H9 (cell line): ENCODE measurements around the gene APOH. TPM values are rescaled to one million over a fixed set of nuclear protein-coding genes. Genes with fewer than 3 reads are reported as not detected.
A peak's percentile ranks its signal among the peaks of the same experiment; 100 is the strongest.

Experiments used
- DNase-seq: peaks from one replicate; pipeline ENCODE4 v3.0.0-alpha.2; 2017
- H2AFZ ChIP-seq: one replicate; pipeline ENCODE4 v1.6.1; 2013; ENCODE audit warnings: mild to moderate bottlenecking, low read length, control low read depth, moderate library complexity
- H2AK5ac ChIP-seq: 2 replicates; pipeline ENCODE4 v1.6.1; 2013; ENCODE audit warnings: low read length, control low read depth, mixed read lengths; ENCODE audit not compliant: insufficient read length
- H2BK120ac ChIP-seq: one replicate; pipeline ENCODE4 v1.6.1; 2013; ENCODE audit warnings: low read depth, mild to moderate bottlenecking, low read length, control low read depth, inconsistent platforms; ENCODE audit not compliant: poor library complexity, severe bottlenecking
- H2BK12ac ChIP-seq: 2 replicates; pipeline ENCODE4 v1.6.1; 2013; ENCODE audit warnings: low read length, control low read depth, mixed read lengths, low read depth; ENCODE audit not compliant: insufficient read length
- H2BK15ac ChIP-seq: 2 replicates; pipeline ENCODE4 v1.6.1; 2013; ENCODE audit warnings: low read depth, low read length, control low read depth
- H2BK20ac ChIP-seq: one replicate; pipeline ENCODE4 v1.6.1; 2013; ENCODE audit warnings: low read depth, mild to moderate bottlenecking, low read length, control low read depth, inconsistent platforms; ENCODE audit not compliant: poor library complexity, severe bottlenecking
- H2BK5ac ChIP-seq: 2 replicates; pipeline ENCODE4 v1.6.1; 2013; ENCODE audit warnings: low read length, control low read depth, mixed read lengths; ENCODE audit not compliant: insufficient read length
- H3K14ac ChIP-seq: 2 replicates; pipeline ENCODE4 v1.6.1; 2013; ENCODE audit warnings: low read length, control low read depth; ENCODE audit not compliant: insufficient read depth
- H3K18ac ChIP-seq: 2 replicates; pipeline ENCODE4 v1.6.1; 2013; ENCODE audit warnings: low read depth, mild to moderate bottlenecking, mixed read lengths, low read length, control low read depth; ENCODE audit not compliant: insufficient read length
- H3K23ac ChIP-seq: 2 replicates; pipeline ENCODE4 v1.6.1; 2013; ENCODE audit warnings: low read length, control low read depth, mixed read lengths, low read depth; ENCODE audit not compliant: insufficient read length
- H3K23me2 ChIP-seq: 2 replicates; pipeline ENCODE4 v1.6.1; 2013; ENCODE audit warnings: low read depth, mild to moderate bottlenecking, mixed read lengths, low read length, control low read depth; ENCODE audit not compliant: insufficient read length, poor library complexity, severe bottlenecking
- H3K27ac ChIP-seq: 2 replicates; pipeline ENCODE4 v1.5.1; 2013; ENCODE audit warnings: low read length, control low read depth, mixed read lengths, low read depth; ENCODE audit not compliant: insufficient read length
- H3K27me3 ChIP-seq: 2 replicates; pipeline ENCODE4 v1.6.1; 2013; ENCODE audit warnings: low read length, control low read depth, inconsistent platforms; ENCODE audit not compliant: insufficient read depth
- H3K4ac ChIP-seq: 2 replicates; pipeline ENCODE4 v1.6.1; 2013; ENCODE audit warnings: low read depth, mild to moderate bottlenecking, control low read depth, inconsistent platforms, low read length, moderate library complexity
- H3K4me1 ChIP-seq: 2 replicates; pipeline ENCODE4 v1.6.1; 2013; ENCODE audit warnings: low read length, control low read depth, inconsistent platforms; ENCODE audit not compliant: insufficient read depth
- H3K4me2 ChIP-seq: 2 replicates; pipeline ENCODE4 v1.6.1; 2013; ENCODE audit warnings: low read length, control low read depth, mixed read lengths; ENCODE audit not compliant: insufficient read length, insufficient read depth
- H3K56ac ChIP-seq: 2 replicates; pipeline ENCODE4 v1.6.1; 2013; ENCODE audit warnings: low read depth, mild to moderate bottlenecking, mixed read lengths, low read length, control low read depth; ENCODE audit not compliant: insufficient read length
- H3K79me1 ChIP-seq: 2 replicates; pipeline ENCODE4 v1.6.1; 2013; ENCODE audit warnings: low read depth, mild to moderate bottlenecking, moderate library complexity, low read length, control low read depth, inconsistent platforms; ENCODE audit not compliant: insufficient read depth, poor library complexity, severe bottlenecking
- H3K79me2 ChIP-seq: 2 replicates; pipeline ENCODE4 v1.6.1; 2013; ENCODE audit warnings: low read length, control low read depth, inconsistent platforms; ENCODE audit not compliant: insufficient read depth
- H3K9ac ChIP-seq: 2 replicates; pipeline ENCODE4 v1.6.1; 2013; ENCODE audit warnings: low read length, control low read depth, mixed read lengths; ENCODE audit not compliant: insufficient read length; ENCODE audit errors: extremely low read depth
- H3K9me3 ChIP-seq: one replicate; pipeline ENCODE4 v1.6.1; 2013; ENCODE audit warnings: low read depth, low read length, inconsistent platforms; ENCODE audit not compliant: control insufficient read depth
- H3T11ph ChIP-seq: one replicate; pipeline ENCODE4 v1.6.1; 2013; ENCODE audit warnings: mild to moderate bottlenecking, low read length, control low read depth, inconsistent platforms
- H4K20me1 ChIP-seq: one replicate; pipeline ENCODE4 v1.6.1; 2013; ENCODE audit not compliant: control insufficient read depth, insufficient read length, insufficient read depth
- H4K5ac ChIP-seq: 2 replicates; pipeline ENCODE4 v1.6.1; 2013; ENCODE audit warnings: low read depth, mild to moderate bottlenecking, mixed read lengths, low read length, control low read depth; ENCODE audit not compliant: insufficient read length
- H4K8ac ChIP-seq: replicated peaks from 2 replicates; pipeline ENCODE4 v1.6.1; 2013; ENCODE audit warnings: low read length, control low read depth, mixed read lengths, low read depth; ENCODE audit not compliant: insufficient read length
- H4K91ac ChIP-seq: 2 replicates; pipeline ENCODE4 v1.6.1; 2013; ENCODE audit warnings: low read depth, mild to moderate bottlenecking, moderate library complexity, mixed read lengths, low read length, control low read depth; ENCODE audit not compliant: insufficient read length
- H3K27ac Mint-ChIP-seq, 3 experiments: 2 replicates in 2 of 3; 3 replicates in 1 of 3; pipeline ENCODE4 v1.8.0; 2020 to 2021; ENCODE audit warnings: mixed read lengths in 3 of 3, mild to moderate bottlenecking in 1 of 3, moderate library complexity in 1 of 3
- H3K27me3 Mint-ChIP-seq: 2 replicates; pipeline ENCODE4 v1.8.0; 2021; ENCODE audit warnings: low read depth, mild to moderate bottlenecking, moderate library complexity, mixed read lengths
- H3K36me3 Mint-ChIP-seq, 3 experiments: 2 replicates in 2 of 3; 3 replicates in 1 of 3; pipeline ENCODE4 v1.8.0; 2020 to 2021; ENCODE audit warnings: low read depth in 3 of 3, mixed read lengths in 3 of 3; ENCODE audit not compliant: insufficient read depth in 1 of 3
- H3K4me1 Mint-ChIP-seq, 2 experiments: 2 replicates each; pipeline ENCODE4 v1.8.0; 2020; ENCODE audit warnings: mixed read lengths in 2 of 2
- H3K4me3 Mint-ChIP-seq, 2 experiments: 2 replicates in 1 of 2; 3 replicates in 1 of 2; pipeline ENCODE4 v1.8.0; 2020 to 2021; ENCODE audit warnings: mild to moderate bottlenecking in 2 of 2, mixed read lengths in 2 of 2, moderate library complexity in 1 of 2
- H3K9me3 Mint-ChIP-seq, 2 experiments: 2 replicates in 1 of 2; 3 replicates in 1 of 2; pipeline ENCODE4 v1.8.0; 2020; ENCODE audit warnings: mild to moderate bottlenecking in 2 of 2, mixed read lengths in 2 of 2, moderate library complexity in 1 of 2
- CTCF ChIP-seq: fragments of 200-600 bp; sonication (generic); conservative IDR thresholded peaks from 3 replicates; pipeline ENCODE4 v1.8.0; 2021; ENCODE audit warnings: antibody characterized with exemption, mild to moderate bottlenecking
- WGBS: extraction: QIAGEN DNeasy Blood & Tissue Kit; methylation state at CpG from one replicate; pipeline ENCODE4 v1.1.7; 2013; ENCODE audit warnings: missing lambda C conversion rate, low lambda C conversion rate, mixed read lengths; ENCODE audit not compliant: insufficient read length; ENCODE audit errors: extremely low coverage; 5-methylcytosine and 5-hydroxymethylcytosine counted together
- total RNA-seq: library from RNA; stranded (reverse); gene quantifications from 2 replicates; pipeline ENCODE4 v1.2.1, GENCODE V29; 2021

APOH gene
- total RNA-seq, 1 experiment from 2014 or later: not detected

- H3K56ac ChIP-seq: no peak overlapping the region
- no peak overlapping the region for H4K5ac ChIP-seq
- no peak overlapping the region for H2BK5ac ChIP-seq
- no peaks in the 10 kb centered on the region for H3K23me2 ChIP-seq
- no peak overlapping the region for H4K91ac ChIP-seq
- H3K36me3 Mint-ChIP-seq: peaks cover 0 to 5% (median 0%) of the 10 kb centered on the region in 3 experiments; a peak in 1 of 7 replicates
- H3K9me3 ChIP-seq: no peaks in the 10 kb centered on the region
- H2BK15ac ChIP-seq: no peak overlapping the region
- no peak overlapping the region for H2AK5ac ChIP-seq
- no peak overlapping the region for H3K4me2 ChIP-seq
- no peaks in the 10 kb centered on the region for H3K79me1 ChIP-seq
- H4K8ac ChIP-seq: no peak overlapping the region
- no CpG with 5 or more reads among the region's 3 CpGs for WGBS
- H3K9ac ChIP-seq: no peak overlapping the region
- H2BK120ac ChIP-seq: no peak overlapping the region
- no peak overlapping the region for H3K23ac ChIP-seq
- H3K4ac ChIP-seq: no peak overlapping the region
- no peaks in the 10 kb centered on the region for H3K79me2 ChIP-seq
- no peaks in the 10 kb centered on the region for H3K27me3 Mint-ChIP-seq
- no peak overlapping the region for H3K14ac ChIP-seq
- no peak overlapping the region for H2AFZ ChIP-seq
- no peaks in the 10 kb centered on the region for H4K20me1 ChIP-seq
- no peak overlapping the region for H2BK12ac ChIP-seq
- no peak overlapping the region for H2BK20ac ChIP-seq
- peak overlapping the region in 1 of 3 experiments; percentile 37; a peak in 1 of 7 replicates for H3K27ac Mint-ChIP-seq
- H3K4me1 Mint-ChIP-seq: no peaks in the 10 kb centered on the region
- no peak overlapping the region for H3K18ac ChIP-seq
- TF ChIP-seq CTCF: no peak
- no peaks in the 10 kb centered on the region for H3K27me3 ChIP-seq
- peaks cover 3 to 6% of the 10 kb centered on the region in 2 experiments; a peak in 3 of 5 replicates for H3K9me3 Mint-ChIP-seq
- no peak overlapping the region for H3T11ph ChIP-seq
- no peak overlapping the region for H3K4me3 Mint-ChIP-seq
- DNase-seq: no peak
- H3K27ac ChIP-seq: no peak overlapping the region
- no peaks in the 10 kb centered on the region for H3K4me1 ChIP-seq
Measured at GRCh38 chr17:66276328-66276937, 47.2 kb upstream of the APOH start.
